H9 (cell line): ENCODE measurements around the gene NKRF. TPM values are rescaled to one million over a fixed set of nuclear protein-coding genes. Genes with fewer than 3 reads are reported as not detected.

ENCODE experiments used
- DNase-seq: peaks from one replicate; pipeline ENCODE4 v3.0.0-alpha.2; 2017
- H2AFZ ChIP-seq: one replicate; pipeline ENCODE4 v1.6.1; 2013; ENCODE audit warnings: mild to moderate bottlenecking, low read length, control low read depth, moderate library complexity
- H2AK5ac ChIP-seq: 2 replicates; pipeline ENCODE4 v1.6.1; 2013; ENCODE audit warnings: low read length, control low read depth, mixed read lengths; ENCODE audit not compliant: insufficient read length
- H2BK120ac ChIP-seq: one replicate; pipeline ENCODE4 v1.6.1; 2013; ENCODE audit warnings: low read depth, mild to moderate bottlenecking, low read length, control low read depth, inconsistent platforms; ENCODE audit not compliant: poor library complexity, severe bottlenecking
- H2BK12ac ChIP-seq: 2 replicates; pipeline ENCODE4 v1.6.1; 2013; ENCODE audit warnings: low read length, control low read depth, mixed read lengths, low read depth; ENCODE audit not compliant: insufficient read length
- H2BK15ac ChIP-seq: 2 replicates; pipeline ENCODE4 v1.6.1; 2013; ENCODE audit warnings: low read depth, low read length, control low read depth
- H2BK20ac ChIP-seq: one replicate; pipeline ENCODE4 v1.6.1; 2013; ENCODE audit warnings: low read depth, mild to moderate bottlenecking, low read length, control low read depth, inconsistent platforms; ENCODE audit not compliant: poor library complexity, severe bottlenecking
- H2BK5ac ChIP-seq: 2 replicates; pipeline ENCODE4 v1.6.1; 2013; ENCODE audit warnings: low read length, control low read depth, mixed read lengths; ENCODE audit not compliant: insufficient read length
- H3K14ac ChIP-seq: 2 replicates; pipeline ENCODE4 v1.6.1; 2013; ENCODE audit warnings: low read length, control low read depth; ENCODE audit not compliant: insufficient read depth
- H3K18ac ChIP-seq: 2 replicates; pipeline ENCODE4 v1.6.1; 2013; ENCODE audit warnings: low read depth, mild to moderate bottlenecking, mixed read lengths, low read length, control low read depth; ENCODE audit not compliant: insufficient read length
- H3K23ac ChIP-seq: 2 replicates; pipeline ENCODE4 v1.6.1; 2013; ENCODE audit warnings: low read length, control low read depth, mixed read lengths, low read depth; ENCODE audit not compliant: insufficient read length
- H3K23me2 ChIP-seq: 2 replicates; pipeline ENCODE4 v1.6.1; 2013; ENCODE audit warnings: low read depth, mild to moderate bottlenecking, mixed read lengths, low read length, control low read depth; ENCODE audit not compliant: insufficient read length, poor library complexity, severe bottlenecking
- H3K27ac ChIP-seq: 2 replicates; pipeline ENCODE4 v1.5.1; 2013; ENCODE audit warnings: low read length, control low read depth, mixed read lengths, low read depth; ENCODE audit not compliant: insufficient read length
- H3K27me3 ChIP-seq: 2 replicates; pipeline ENCODE4 v1.6.1; 2013; ENCODE audit warnings: low read length, control low read depth, inconsistent platforms; ENCODE audit not compliant: insufficient read depth
- H3K4ac ChIP-seq: 2 replicates; pipeline ENCODE4 v1.6.1; 2013; ENCODE audit warnings: low read depth, mild to moderate bottlenecking, control low read depth, inconsistent platforms, low read length, moderate library complexity
- H3K4me1 ChIP-seq: 2 replicates; pipeline ENCODE4 v1.6.1; 2013; ENCODE audit warnings: low read length, control low read depth, inconsistent platforms; ENCODE audit not compliant: insufficient read depth
- H3K4me2 ChIP-seq: 2 replicates; pipeline ENCODE4 v1.6.1; 2013; ENCODE audit warnings: low read length, control low read depth, mixed read lengths; ENCODE audit not compliant: insufficient read length, insufficient read depth
- H3K56ac ChIP-seq: 2 replicates; pipeline ENCODE4 v1.6.1; 2013; ENCODE audit warnings: low read depth, mild to moderate bottlenecking, mixed read lengths, low read length, control low read depth; ENCODE audit not compliant: insufficient read length
- H3K79me1 ChIP-seq: 2 replicates; pipeline ENCODE4 v1.6.1; 2013; ENCODE audit warnings: low read depth, mild to moderate bottlenecking, moderate library complexity, low read length, control low read depth, inconsistent platforms; ENCODE audit not compliant: insufficient read depth, poor library complexity, severe bottlenecking
- H3K79me2 ChIP-seq: 2 replicates; pipeline ENCODE4 v1.6.1; 2013; ENCODE audit warnings: low read length, control low read depth, inconsistent platforms; ENCODE audit not compliant: insufficient read depth
- H3K9ac ChIP-seq: 2 replicates; pipeline ENCODE4 v1.6.1; 2013; ENCODE audit warnings: low read length, control low read depth, mixed read lengths; ENCODE audit not compliant: insufficient read length; ENCODE audit errors: extremely low read depth
- H3K9me3 ChIP-seq: one replicate; pipeline ENCODE4 v1.6.1; 2013; ENCODE audit warnings: low read depth, low read length, inconsistent platforms; ENCODE audit not compliant: control insufficient read depth
- H3T11ph ChIP-seq: one replicate; pipeline ENCODE4 v1.6.1; 2013; ENCODE audit warnings: mild to moderate bottlenecking, low read length, control low read depth, inconsistent platforms
- H4K20me1 ChIP-seq: one replicate; pipeline ENCODE4 v1.6.1; 2013; ENCODE audit not compliant: control insufficient read depth, insufficient read length, insufficient read depth
- H4K5ac ChIP-seq: 2 replicates; pipeline ENCODE4 v1.6.1; 2013; ENCODE audit warnings: low read depth, mild to moderate bottlenecking, mixed read lengths, low read length, control low read depth; ENCODE audit not compliant: insufficient read length
- H4K8ac ChIP-seq: replicated peaks from 2 replicates; pipeline ENCODE4 v1.6.1; 2013; ENCODE audit warnings: low read length, control low read depth, mixed read lengths, low read depth; ENCODE audit not compliant: insufficient read length
- H4K91ac ChIP-seq: 2 replicates; pipeline ENCODE4 v1.6.1; 2013; ENCODE audit warnings: low read depth, mild to moderate bottlenecking, moderate library complexity, mixed read lengths, low read length, control low read depth; ENCODE audit not compliant: insufficient read length
- H3K27ac Mint-ChIP-seq, 3 experiments: 2 replicates in 2 of 3; 3 replicates in 1 of 3; pipeline ENCODE4 v1.8.0; 2020 to 2021; ENCODE audit warnings: mixed read lengths in 3 of 3, mild to moderate bottlenecking in 1 of 3, moderate library complexity in 1 of 3
- H3K27me3 Mint-ChIP-seq: 2 replicates; pipeline ENCODE4 v1.8.0; 2021; ENCODE audit warnings: low read depth, mild to moderate bottlenecking, moderate library complexity, mixed read lengths
- H3K36me3 Mint-ChIP-seq, 3 experiments: 2 replicates in 2 of 3; 3 replicates in 1 of 3; pipeline ENCODE4 v1.8.0; 2020 to 2021; ENCODE audit warnings: low read depth in 3 of 3, mixed read lengths in 3 of 3; ENCODE audit not compliant: insufficient read depth in 1 of 3
- H3K4me1 Mint-ChIP-seq, 2 experiments: 2 replicates each; pipeline ENCODE4 v1.8.0; 2020; ENCODE audit warnings: mixed read lengths in 2 of 2
- H3K4me3 Mint-ChIP-seq, 2 experiments: 2 replicates in 1 of 2; 3 replicates in 1 of 2; pipeline ENCODE4 v1.8.0; 2020 to 2021; ENCODE audit warnings: mild to moderate bottlenecking in 2 of 2, mixed read lengths in 2 of 2, moderate library complexity in 1 of 2
- H3K9me3 Mint-ChIP-seq, 2 experiments: 2 replicates in 1 of 2; 3 replicates in 1 of 2; pipeline ENCODE4 v1.8.0; 2020; ENCODE audit warnings: mild to moderate bottlenecking in 2 of 2, mixed read lengths in 2 of 2, moderate library complexity in 1 of 2
- WGBS: extraction: QIAGEN DNeasy Blood & Tissue Kit; methylation state at CpG from one replicate; pipeline ENCODE4 v1.1.7; 2013; ENCODE audit warnings: missing lambda C conversion rate, low lambda C conversion rate, mixed read lengths; ENCODE audit not compliant: insufficient read length; ENCODE audit errors: extremely low coverage; 5-methylcytosine and 5-hydroxymethylcytosine counted together
- total RNA-seq: library from RNA; stranded (reverse); gene quantifications from 2 replicates; pipeline ENCODE4 v1.2.1, GENCODE V29; 2021
- TF ChIP-seq, protein P1 (sequence below): fragments of 200-600 bp; sonication (generic); conservative IDR thresholded peaks from 3 replicates; pipeline ENCODE4 v1.8.0; 2021; ENCODE audit warnings: antibody characterized with exemption, mild to moderate bottlenecking

Gene NKRF
- total RNA-seq, 1 experiment from 2014 or later: 15.1 TPM

DNA sequence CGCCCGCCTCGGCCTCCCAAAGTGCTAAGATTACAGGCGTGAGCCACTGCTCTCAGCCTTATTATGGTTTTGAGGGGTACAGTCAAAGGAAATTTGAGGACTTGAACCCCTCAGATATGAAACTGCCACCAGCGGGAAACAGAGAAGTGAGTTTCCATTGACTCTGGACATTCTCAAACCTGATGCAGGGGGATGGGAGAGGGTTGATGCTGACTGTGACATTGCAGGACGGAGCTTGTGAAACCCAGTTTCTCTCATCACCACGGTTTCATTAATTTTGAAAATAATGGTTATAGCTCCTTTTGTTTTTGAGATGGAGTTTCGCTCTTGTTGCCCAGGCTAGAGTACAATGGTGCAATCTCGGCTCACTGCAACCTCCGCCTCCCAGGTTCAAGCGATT, 18.2 kb upstream of the NKRF start:
- Histone ChIP-seq H3K4me2 (no peak overlapping the region), H3K9me3 (peaks cover 12% of the 10 kb centered on the region), H4K8ac (no peak overlapping the region), H2BK5ac (no peak overlapping the region), H3K14ac (no peak overlapping the region), H4K5ac (no peak overlapping the region), H4K20me1 (no peaks in the 10 kb centered on the region), H3K23ac (no peak overlapping the region), H3K23me2 (no peaks in the 10 kb centered on the region), H3K56ac (no peak overlapping the region), H2BK15ac (no peak overlapping the region), H3K79me1 (no peaks in the 10 kb centered on the region), H3K4me1 (no peaks in the 10 kb centered on the region), H2AK5ac (no peak overlapping the region), H3K9ac (no peak overlapping the region), H2BK120ac (no peak overlapping the region), H3K27ac (no peak overlapping the region), H3K79me2 (no peaks in the 10 kb centered on the region), H2BK12ac (no peak overlapping the region), H2BK20ac (no peak overlapping the region), H2AFZ (no peak overlapping the region), H3K4ac (no peak overlapping the region), H3K18ac (no peak overlapping the region), H4K91ac (no peak overlapping the region), H3K27me3 (no peaks in the 10 kb centered on the region), H3T11ph (no peak overlapping the region)
- Mint-ChIP-seq H3K4me3 (no peak overlapping the region), H3K27ac (no peak overlapping the region), H3K9me3 (peaks cover 53 to 58% of the 10 kb centered on the region in 2 experiments), H3K36me3 (peaks cover 13 to 19% (median 17%) of the 10 kb centered on the region in 3 experiments; a peak in 6 of 7 replicates), H3K4me1 (peaks cover 0 to 5% of the 10 kb centered on the region in 2 experiments; a peak in 3 of 4 replicates), H3K27me3 (no peaks in the 10 kb centered on the region; the same call in 1 of the 2 replicates)
- WGBS: no CpG with 5 or more reads among the region's 11 CpGs
- no peak for DNase-seq
- TF ChIP-seq, protein P1, sequence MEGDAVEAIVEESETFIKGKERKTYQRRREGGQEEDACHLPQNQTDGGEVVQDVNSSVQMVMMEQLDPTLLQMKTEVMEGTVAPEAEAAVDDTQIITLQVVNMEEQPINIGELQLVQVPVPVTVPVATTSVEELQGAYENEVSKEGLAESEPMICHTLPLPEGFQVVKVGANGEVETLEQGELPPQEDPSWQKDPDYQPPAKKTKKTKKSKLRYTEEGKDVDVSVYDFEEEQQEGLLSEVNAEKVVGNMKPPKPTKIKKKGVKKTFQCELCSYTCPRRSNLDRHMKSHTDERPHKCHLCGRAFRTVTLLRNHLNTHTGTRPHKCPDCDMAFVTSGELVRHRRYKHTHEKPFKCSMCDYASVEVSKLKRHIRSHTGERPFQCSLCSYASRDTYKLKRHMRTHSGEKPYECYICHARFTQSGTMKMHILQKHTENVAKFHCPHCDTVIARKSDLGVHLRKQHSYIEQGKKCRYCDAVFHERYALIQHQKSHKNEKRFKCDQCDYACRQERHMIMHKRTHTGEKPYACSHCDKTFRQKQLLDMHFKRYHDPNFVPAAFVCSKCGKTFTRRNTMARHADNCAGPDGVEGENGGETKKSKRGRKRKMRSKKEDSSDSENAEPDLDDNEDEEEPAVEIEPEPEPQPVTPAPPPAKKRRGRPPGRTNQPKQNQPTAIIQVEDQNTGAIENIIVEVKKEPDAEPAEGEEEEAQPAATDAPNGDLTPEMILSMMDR: no peak
